ENCODE results near the gene FBXO21. TPM values are rescaled to one million over a fixed set of nuclear protein-coding genes. Genes with fewer than 3 reads are reported as not detected.

Gene FBXO21
- total and polyA plus RNA-seq, 2 experiments from 2014 or later: 53.7 to 203 TPM

DNA sequence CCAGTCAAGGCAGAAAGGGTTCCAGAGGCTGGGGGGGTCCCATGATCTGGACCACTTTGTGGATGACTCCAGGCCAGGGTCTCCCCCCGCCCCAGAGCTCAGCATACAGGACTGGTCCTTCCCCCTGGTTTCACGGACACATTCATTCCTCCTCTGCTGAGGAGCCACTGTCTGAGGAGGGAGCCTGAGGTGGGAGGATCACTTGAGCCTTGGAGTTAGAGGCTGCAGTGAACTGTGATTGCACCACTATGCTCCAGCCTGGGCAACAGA is 97.8 kb downstream of the FBXO21 start:
- DNase-seq (ENCODE audit: low read depth in 1 of 2, low spot score in 1 of 2): no peak
- H3K27ac ChIP-seq: no peak overlapping the region
- H3K4me3 ChIP-seq: no peak overlapping the region
- no peaks in the 10 kb centered on the region for H3K36me3 ChIP-seq
- peaks cover 17% of the 10 kb centered on the region for H3K4me1 ChIP-seq (ENCODE audit: low read depth)
- peaks cover 4% of the 10 kb centered on the region for H3K27me3 ChIP-seq
- no peaks in the 10 kb centered on the region for H3K9me3 ChIP-seq (ENCODE audit: low read depth)
- TF ChIP-seq, protein P1, sequence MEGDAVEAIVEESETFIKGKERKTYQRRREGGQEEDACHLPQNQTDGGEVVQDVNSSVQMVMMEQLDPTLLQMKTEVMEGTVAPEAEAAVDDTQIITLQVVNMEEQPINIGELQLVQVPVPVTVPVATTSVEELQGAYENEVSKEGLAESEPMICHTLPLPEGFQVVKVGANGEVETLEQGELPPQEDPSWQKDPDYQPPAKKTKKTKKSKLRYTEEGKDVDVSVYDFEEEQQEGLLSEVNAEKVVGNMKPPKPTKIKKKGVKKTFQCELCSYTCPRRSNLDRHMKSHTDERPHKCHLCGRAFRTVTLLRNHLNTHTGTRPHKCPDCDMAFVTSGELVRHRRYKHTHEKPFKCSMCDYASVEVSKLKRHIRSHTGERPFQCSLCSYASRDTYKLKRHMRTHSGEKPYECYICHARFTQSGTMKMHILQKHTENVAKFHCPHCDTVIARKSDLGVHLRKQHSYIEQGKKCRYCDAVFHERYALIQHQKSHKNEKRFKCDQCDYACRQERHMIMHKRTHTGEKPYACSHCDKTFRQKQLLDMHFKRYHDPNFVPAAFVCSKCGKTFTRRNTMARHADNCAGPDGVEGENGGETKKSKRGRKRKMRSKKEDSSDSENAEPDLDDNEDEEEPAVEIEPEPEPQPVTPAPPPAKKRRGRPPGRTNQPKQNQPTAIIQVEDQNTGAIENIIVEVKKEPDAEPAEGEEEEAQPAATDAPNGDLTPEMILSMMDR (IDR thresholded peaks at IDR 0.05; ENCODE audit: low read depth, low read length): no peak

Other genes with a start within 250 kb of the FBXO21 start
- gene TESC, start 91.1 kb downstream of the FBXO21 start, total RNA-seq: 30.3 and 52.4 TPM in 2 replicates
- gene TESC, start 91.1 kb downstream of the FBXO21 start, polyA plus RNA-seq: 24.5 and 57.7 TPM in 2 replicates
- gene NOS1, start 171.2 kb upstream of the FBXO21 start, total RNA-seq: not detected in 2 replicates
- not detected in 2 replicates for gene NOS1, start 171.2 kb upstream of the FBXO21 start, polyA plus RNA-seq